OCI-LY7 (cell line): ENCODE data around the gene MYMK.

ENCODE experiments used
- CTCF ChIP-seq: fragments of 200-600 bp; sonication (generic); conservative IDR thresholded peaks from 2 replicates; pipeline ENCODE4 v1.5.1; 2014; ENCODE audit warnings: mild to moderate bottlenecking, antibody characterized with exemption, low read length, moderate library complexity, mixed read lengths
- EZH2phosphoT487 ChIP-seq: fragments of 200-600 bp; sonication (generic); IDR thresholded peaks from 2 replicates; pipeline ENCODE4 v1.6.1; 2018; ENCODE audit warnings: low read depth, borderline replicate concordance, mild to moderate bottlenecking, mixed run types, antibody characterized with exemption, low read length, moderate library complexity, mixed read lengths

- TF ChIP-seq CTCF: no peak
- TF ChIP-seq EZH2phosphoT487: no peak
Measured at GRCh38 chr9:133528001-133528875, 3.5 kb upstream of the MYMK start.
